Measurements from ENCODE around the gene RNF11.

Gene RNF11, protein sequence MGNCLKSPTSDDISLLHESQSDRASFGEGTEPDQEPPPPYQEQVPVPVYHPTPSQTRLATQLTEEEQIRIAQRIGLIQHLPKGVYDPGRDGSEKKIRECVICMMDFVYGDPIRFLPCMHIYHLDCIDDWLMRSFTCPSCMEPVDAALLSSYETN

DNA sequence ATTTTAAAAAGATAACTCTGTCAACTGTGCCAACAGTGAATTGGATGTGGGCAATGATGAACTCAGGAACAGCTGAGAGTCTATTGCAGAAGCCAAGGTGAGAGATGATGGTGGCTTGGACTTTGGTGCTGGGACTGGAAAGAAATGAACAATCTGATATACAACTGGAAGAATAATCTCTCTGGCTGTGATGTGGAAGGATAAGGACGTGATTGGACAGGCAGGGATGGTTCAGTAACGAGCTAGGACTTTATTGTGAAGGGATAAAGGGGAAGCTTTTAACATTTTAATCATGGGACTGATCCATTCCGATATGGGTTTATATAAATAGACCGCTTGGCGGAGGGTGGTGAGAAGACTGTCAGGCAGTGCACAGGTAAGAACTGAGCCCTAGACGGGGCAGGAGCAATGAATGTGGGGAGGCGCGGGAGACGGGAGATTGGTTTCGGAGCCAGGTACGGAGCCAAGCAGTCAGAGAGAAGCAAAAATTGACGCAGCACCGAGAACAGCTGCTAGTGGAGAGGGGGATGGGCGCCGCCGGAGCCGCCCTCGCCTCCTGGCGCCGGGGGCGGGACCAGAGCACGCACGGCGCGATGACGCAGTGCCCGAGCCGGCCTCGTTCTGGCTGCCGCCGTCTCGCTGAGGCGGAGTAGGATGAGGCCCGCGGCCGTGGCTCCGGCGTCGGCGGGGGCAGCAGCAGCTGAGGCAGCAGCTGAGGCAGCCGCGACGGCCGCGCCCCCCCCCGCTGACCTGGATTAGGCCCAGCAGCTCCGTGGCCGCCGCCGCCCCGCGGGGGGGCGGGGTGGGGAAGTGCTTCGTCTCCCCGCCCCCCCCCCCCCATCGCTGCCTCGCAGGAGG is at the start of gene RNF11:
Gene RNF11, plus strand, starts transcription at position 601 of the 858 bp plus-strand sequence. CDS start 484 bp downstream, outside the sequence.
- no peaks in the 10 kb centered on the region for H3K27me3 ChIP-seq (ENCODE audit: insufficient read depth, low read depth, severe bottlenecking)
- no peaks in the 10 kb centered on the region for H3K9me3 ChIP-seq (ENCODE audit: severe bottlenecking)
- TF ChIP-seq CTCF (IDR thresholded peaks at IDR 0.05; ENCODE audit: low read depth, low read length): no peak
- H3K4me3 ChIP-seq (ENCODE audit: low read depth, low read length): peak within 1 kb of the TSS; percentile 98
- H3K27ac ChIP-seq: peak within 1 kb of the TSS; percentile 93
- peak; percentile 94 for DNase-seq
- peaks cover 14% of the 10 kb centered on the region for H3K36me3 ChIP-seq

GRCh38 chr1:51188230-51188629 is 47.8 kb upstream of the RNF11 start:
- Histone ChIP-seq H3K9me3 (ENCODE audit: severe bottlenecking) (no peaks in the 10 kb centered on the region), H3K27ac (no peak overlapping the region), H3K27me3 (ENCODE audit: insufficient read depth, low read depth, severe bottlenecking) (no peaks in the 10 kb centered on the region), H3K36me3 (no peaks in the 10 kb centered on the region), H3K4me3 (ENCODE audit: low read depth, low read length) (no peak overlapping the region)
- no peak for TF ChIP-seq CTCF (IDR thresholded peaks at IDR 0.05; ENCODE audit: low read depth, low read length)
- DNase-seq: no peak

DNA sequence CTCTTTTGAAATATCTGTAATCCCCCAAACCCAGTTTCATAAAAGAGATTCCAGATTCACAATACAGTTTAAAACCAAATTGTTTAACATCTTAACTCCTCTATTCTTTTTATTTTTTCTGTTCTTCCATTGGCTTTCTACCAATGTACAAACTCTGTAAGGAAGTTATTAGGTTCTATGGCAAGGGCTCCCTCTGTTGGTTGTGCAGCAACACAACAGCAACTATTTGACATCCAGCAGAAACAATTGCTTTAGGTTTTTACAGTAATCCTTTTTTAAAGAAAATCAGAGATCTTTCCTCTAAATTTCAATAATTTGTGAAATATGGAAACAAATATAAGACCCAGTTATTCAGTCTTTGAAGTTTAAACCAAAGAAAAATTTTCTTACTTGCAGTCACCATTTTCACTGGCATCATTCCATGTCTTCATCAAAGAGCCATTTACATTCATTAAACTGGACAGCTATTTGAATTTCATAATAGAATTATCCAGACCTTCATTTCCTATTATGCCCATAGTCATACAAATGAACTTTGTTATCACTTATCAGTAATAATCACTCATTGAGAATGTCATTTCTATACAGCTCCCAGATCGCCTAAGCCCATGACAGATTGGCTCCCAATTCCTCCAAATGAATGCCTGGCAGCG is 46.5 kb upstream of the RNF11 start:
- no peaks in the 10 kb centered on the region for H3K27me3 ChIP-seq (ENCODE audit: insufficient read depth, low read depth, severe bottlenecking)
- no peaks in the 10 kb centered on the region for H3K9me3 ChIP-seq (ENCODE audit: severe bottlenecking)
- peak; percentile 59 for TF ChIP-seq CTCF (IDR thresholded peaks at IDR 0.05; ENCODE audit: low read depth, low read length)
- H3K36me3 ChIP-seq: no peaks in the 10 kb centered on the region
- peak; percentile 31 for DNase-seq
- no peak overlapping the region for H3K27ac ChIP-seq
- H3K4me3 ChIP-seq (ENCODE audit: low read depth, low read length): no peak overlapping the region

GRCh38 chr1:51190961-51191360 is 45.1 kb upstream of the RNF11 start:
- no peaks in the 10 kb centered on the region for H3K27me3 ChIP-seq (ENCODE audit: insufficient read depth, low read depth, severe bottlenecking)
- H3K36me3 ChIP-seq: no peaks in the 10 kb centered on the region
- TF ChIP-seq CTCF (IDR thresholded peaks at IDR 0.05; ENCODE audit: low read depth, low read length): no peak
- no peaks in the 10 kb centered on the region for H3K9me3 ChIP-seq (ENCODE audit: severe bottlenecking)
- no peak overlapping the region for H3K4me3 ChIP-seq (ENCODE audit: low read depth, low read length)
- DNase-seq: no peak
- H3K27ac ChIP-seq: no peak overlapping the region

DNA sequence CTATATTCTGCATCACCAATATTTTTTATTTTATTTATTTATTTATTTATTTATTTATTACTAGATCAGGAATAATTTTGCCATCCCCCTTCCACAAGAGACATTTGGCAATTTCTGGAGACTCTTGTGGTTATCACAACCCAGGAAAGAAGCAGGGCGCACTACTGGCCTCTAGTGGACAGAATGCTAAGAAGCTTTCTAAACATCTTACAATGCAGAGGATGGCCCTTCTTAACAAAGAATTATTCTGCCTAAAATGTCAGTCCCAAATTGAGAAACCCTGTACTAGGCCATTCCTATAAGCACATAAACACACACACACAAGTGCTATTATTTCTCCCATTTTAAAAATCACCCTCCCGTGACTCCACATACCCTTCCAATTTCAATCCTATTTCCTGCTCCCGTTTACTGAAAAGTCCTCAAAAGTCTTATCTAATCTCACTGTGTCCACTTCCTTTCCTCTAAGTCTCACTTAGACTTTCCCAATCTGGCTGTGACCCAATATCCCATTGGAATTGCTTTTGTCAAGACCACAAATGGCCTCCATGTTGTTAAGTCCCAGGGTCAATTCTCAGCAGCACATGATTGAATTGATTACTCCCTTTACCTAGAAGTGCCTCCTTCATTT is 43.7 kb upstream of the RNF11 start:
- peak; percentile 63 for DNase-seq
- H3K4me3 ChIP-seq (ENCODE audit: low read depth, low read length): no peak overlapping the region
- H3K27ac ChIP-seq: no peak overlapping the region
- no peaks in the 10 kb centered on the region for H3K9me3 ChIP-seq (ENCODE audit: severe bottlenecking)
- no peaks in the 10 kb centered on the region for H3K27me3 ChIP-seq (ENCODE audit: insufficient read depth, low read depth, severe bottlenecking)
- H3K36me3 ChIP-seq: no peaks in the 10 kb centered on the region
- peak; percentile 78 for TF ChIP-seq CTCF (IDR thresholded peaks at IDR 0.05; ENCODE audit: low read depth, low read length)

All from WERI-Rb-1 (cell line).